Adipocyte (in vitro differentiated cells): Measurements from ENCODE around the gene SHC1.
A peak's percentile ranks its signal among the peaks of the same experiment; 100 is the strongest.
"Not testable (repeated sequence)": the region's sequence is repeated elsewhere in the genome, so short reads cannot be mapped to it uniquely, and the experiment has no call there.

Experiments used
- DNase-seq: peaks from one replicate; pipeline ENCODE4 v3.0.0-alpha.2; 2015; ENCODE audit warnings: low read depth
- H3K27me3 ChIP-seq: replicated peaks from 2 replicates; pipeline ENCODE4 v1.7.0; 2013; ENCODE audit warnings: mild to moderate bottlenecking, low read length, moderate library complexity; ENCODE audit not compliant: control insufficient read depth, insufficient read depth
- H3K36me3 ChIP-seq: 2 replicates; pipeline ENCODE4 v1.7.0; 2013; ENCODE audit warnings: low read length, mild to moderate bottlenecking, moderate library complexity; ENCODE audit not compliant: control insufficient read depth, insufficient read depth, severe bottlenecking
- H3K4me1 ChIP-seq: 2 replicates; pipeline ENCODE4 v1.7.0; 2013; ENCODE audit warnings: mild to moderate bottlenecking, low read length, moderate library complexity; ENCODE audit not compliant: control insufficient read depth, insufficient read depth
- H3K4me3 ChIP-seq: 2 replicates; pipeline ENCODE4 v1.7.0; 2013; ENCODE audit warnings: mild to moderate bottlenecking, low read length, moderate library complexity
- H3K9ac ChIP-seq: 2 replicates; pipeline ENCODE4 v1.7.0; 2013; ENCODE audit warnings: mild to moderate bottlenecking, low read length, moderate library complexity
- H3K9me3 ChIP-seq: 2 replicates; pipeline ENCODE4 v1.7.0; 2013; ENCODE audit warnings: mild to moderate bottlenecking, low read length, moderate library complexity; ENCODE audit not compliant: control insufficient read depth

Gene SHC1

DNA sequence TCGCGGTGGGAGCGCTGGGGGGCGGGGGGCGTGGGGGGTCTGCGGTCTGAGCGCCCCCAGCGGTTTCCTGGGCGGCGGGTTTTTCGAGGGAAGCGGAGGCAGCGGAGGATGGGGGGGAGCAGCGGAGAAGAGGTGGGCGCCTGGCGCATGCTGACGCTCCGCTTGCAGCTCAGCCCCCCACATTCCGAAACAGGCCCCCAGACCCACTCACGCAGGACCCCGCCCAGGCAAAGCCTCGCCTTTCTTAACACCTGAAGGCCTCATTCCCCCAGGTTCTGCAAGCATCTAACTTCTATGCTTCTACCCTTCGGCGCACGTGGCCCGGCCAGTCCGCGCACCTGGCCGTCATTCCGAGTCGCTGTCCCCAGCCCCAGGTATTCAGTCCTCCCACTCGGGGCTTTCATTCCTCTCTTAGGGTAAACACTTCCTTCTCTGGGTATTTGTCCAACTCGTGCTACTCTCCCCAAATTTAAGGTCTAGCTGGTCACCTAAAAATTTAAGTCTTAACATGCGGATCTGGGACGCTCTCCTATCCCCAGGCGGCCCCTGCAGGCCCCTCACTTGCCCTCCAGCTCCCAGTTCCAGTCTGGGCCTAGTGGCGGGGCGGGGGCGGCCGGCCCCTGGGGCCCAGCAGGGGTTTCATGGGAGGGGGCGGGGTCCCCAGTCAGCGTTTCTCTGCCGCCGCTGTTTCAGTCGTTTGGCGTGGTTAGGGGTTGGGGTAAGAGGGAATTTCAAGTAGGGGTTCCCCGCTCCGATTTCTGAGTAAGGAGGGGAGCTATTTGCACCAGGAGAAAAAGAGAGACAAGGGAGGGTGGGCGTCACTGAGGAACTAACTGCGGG is 29.2 kb upstream of the SHC1 start:
- no peaks in the 10 kb centered on the region for H3K36me3 ChIP-seq
- peak; percentile 49 for DNase-seq
- H3K27me3 ChIP-seq: no peaks in the 10 kb centered on the region
- H3K9me3 ChIP-seq: no peaks in the 10 kb centered on the region
- peak overlapping the region; percentile 90 for H3K9ac ChIP-seq
- peaks cover 34% of the 10 kb centered on the region for H3K4me1 ChIP-seq
- H3K4me3 ChIP-seq: peak overlapping the region; percentile 77

DNA sequence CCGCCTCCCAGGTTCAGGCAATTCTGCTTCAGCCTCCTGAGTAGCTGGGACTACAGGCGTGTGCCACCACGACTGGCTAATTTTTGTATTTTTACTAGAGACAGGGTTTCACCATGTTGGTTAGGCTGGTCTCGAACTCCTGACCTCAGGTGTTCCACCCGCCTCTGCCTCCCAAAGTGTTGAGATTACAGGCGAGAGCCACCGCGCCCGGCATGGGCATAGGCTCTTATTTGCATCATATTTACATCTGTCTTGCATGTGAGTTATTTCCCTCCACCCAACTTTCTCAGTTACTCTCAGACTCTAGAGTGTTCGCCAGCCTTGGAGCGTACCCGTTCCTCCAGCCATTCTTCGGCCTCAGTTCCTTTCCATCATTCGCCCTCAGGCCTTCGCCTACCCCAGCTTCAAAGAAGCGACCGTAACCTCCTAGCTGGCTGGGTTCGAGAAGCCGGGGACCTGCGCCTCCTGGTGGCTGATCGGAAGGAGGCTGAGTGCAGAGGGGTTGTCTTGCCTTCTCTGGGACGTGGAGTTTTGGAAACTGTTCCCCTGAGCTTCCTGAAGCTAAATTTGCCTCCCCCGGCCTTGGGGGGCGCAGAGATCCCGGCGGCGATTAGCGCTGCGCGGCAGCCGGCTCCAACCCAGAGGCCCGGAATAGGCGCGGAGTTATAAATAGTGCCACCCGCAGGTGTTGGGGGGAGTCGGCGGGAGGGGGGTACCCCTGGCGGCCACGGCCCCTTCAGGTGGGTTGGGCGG is 28.4 kb upstream of the SHC1 start:
- peak overlapping the region; percentile 62 for H3K4me3 ChIP-seq
- H3K9me3 ChIP-seq: no peaks in the 10 kb centered on the region
- no peaks in the 10 kb centered on the region for H3K27me3 ChIP-seq
- DNase-seq: peak; percentile 82
- H3K36me3 ChIP-seq: no peaks in the 10 kb centered on the region
- peaks cover 26% of the 10 kb centered on the region for H3K4me1 ChIP-seq
- H3K9ac ChIP-seq: peak overlapping the region; percentile 22

DNA sequence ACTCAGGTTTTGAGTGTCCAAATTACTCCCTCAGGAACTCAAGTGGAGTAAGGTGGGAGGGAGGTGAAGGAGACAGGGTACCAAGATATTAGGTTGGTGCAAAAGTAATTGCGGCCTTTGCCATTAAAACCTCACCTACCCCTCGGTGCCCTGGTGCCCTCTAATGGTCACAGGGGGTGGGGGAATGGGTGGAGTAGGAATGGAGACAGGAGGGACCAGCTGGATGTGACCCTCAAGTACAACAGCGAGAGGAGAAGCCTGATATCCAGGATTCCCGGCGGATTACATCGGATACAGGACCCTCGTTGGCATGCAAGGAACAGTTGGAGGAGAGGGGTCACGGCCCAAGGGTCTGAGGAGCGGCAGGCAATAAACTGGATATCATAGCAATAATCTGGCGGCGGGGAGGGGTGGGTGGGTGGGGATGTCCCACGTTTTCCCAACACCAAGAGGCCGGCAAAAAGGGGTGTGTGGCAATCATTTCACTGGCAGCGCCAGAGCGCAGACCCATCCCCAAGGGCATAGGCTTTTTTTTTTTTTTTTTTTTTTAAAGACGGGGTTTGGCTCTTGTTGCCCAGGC is 27.7 kb upstream of the SHC1 start:
- Histone ChIP-seq H3K9me3 (no peaks in the 10 kb centered on the region), H3K36me3 (no peaks in the 10 kb centered on the region), H3K4me3 (no peak overlapping the region), H3K27me3 (no peaks in the 10 kb centered on the region), H3K4me1 (peaks cover 26% of the 10 kb centered on the region), H3K9ac (no peak overlapping the region)
- no peak for DNase-seq

DNA sequence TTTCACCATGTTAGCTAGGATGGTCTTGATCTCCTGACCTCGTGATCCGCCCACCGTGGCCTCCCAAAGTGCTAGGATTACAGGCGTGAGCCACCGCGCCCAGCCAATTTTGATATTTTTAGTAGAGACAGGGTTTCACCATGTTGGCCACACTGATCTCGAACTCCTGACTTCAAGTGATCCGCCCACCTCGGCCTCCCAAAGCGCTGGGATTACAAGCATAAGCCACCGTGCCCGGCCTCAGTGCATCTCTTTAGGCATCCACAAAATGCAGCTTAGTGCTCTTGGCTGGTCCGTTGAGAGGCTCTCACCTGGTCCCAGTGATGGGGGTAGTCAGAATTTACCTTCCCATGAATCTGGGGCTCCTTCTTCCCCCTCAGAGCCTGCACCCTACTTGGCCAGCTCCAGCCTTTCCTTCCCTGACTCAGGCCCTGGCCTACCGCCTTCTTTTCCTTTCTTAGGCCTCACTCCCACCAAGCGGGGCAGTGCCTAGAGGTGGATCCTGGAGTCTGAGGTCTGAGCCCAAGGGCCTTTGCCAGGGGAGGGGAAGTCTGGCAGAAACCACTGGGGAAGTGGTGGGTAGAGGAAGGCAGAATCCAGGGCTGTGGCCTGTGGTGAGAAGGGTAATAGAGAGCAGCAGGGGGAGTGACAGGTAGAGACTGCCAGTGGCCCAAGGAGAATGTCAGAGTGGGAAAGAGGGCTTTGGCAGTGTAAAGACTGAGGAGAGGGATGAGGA is 26.6 kb upstream of the SHC1 start:
- Histone ChIP-seq H3K9me3 (no peaks in the 10 kb centered on the region), H3K4me3 (no peak overlapping the region), H3K4me1 (peaks cover 32% of the 10 kb centered on the region), H3K27me3 (no peaks in the 10 kb centered on the region), H3K36me3 (no peaks in the 10 kb centered on the region), H3K9ac (peak overlapping the region; percentile 34)
- DNase-seq: no peak

DNA sequence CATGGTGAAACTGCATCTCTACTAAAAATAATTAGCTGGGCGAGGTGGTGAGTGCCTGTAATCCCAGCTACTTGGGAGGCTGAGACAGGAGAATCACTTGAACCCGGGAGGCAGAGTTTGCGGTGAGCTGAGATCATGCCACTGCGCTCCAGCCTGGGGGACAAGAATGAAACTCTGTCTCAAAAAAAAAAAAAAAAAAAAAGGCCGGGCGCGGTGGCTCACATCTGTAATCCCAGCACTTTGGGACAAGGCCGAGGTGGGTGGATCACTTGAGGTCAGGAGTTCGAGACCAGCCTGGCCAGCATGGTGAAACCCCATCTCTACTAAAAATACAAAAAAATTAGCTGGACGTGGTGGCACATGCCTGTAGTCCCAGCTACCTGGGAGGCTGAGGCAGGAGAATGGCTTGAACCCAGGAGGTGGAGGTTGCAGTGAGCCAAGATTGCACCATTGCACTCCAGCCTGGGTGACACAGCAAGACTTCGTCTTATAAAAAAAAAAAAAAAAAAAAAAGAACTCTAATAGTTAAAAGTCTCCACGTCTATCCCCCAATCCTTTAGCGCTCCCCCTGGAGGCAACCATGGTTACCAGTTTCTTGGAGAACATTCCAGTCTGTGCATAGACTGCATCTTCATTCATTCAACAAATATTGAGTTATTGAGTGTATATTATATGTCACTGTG is 24.9 kb upstream of the SHC1 start:
- not testable (repeated sequence) for H3K9me3 ChIP-seq, H3K36me3 ChIP-seq, H3K27me3 ChIP-seq, H3K9ac ChIP-seq, H3K4me3 ChIP-seq
- peak; percentile 88 for DNase-seq
- peaks cover 30% of the 10 kb centered on the region for H3K4me1 ChIP-seq

DNA sequence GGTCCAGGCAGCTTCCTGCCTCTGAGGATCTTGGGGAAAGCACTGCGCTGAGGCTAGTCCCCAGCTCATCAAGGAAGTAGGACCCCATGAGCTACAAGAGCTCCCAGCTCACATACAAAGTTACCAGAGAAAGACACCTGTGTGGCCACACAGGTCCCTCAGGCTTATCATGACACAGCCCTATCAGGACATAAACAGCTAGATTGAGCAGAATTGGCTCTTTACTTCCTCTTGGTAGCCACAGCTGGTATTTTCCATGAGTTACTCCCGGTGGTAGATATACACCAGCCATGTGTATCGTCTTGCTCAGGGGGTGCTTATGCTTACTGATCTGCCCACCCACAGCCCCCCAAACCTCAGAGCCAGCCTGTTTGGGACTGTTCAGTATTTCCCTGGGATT is 24.0 kb upstream of the SHC1 start:
- Histone ChIP-seq H3K9ac (no peak overlapping the region), H3K4me1 (peaks cover 22% of the 10 kb centered on the region), H3K36me3 (peaks cover 9% of the 10 kb centered on the region), H3K4me3 (no peak overlapping the region), H3K27me3 (no peaks in the 10 kb centered on the region), H3K9me3 (no peaks in the 10 kb centered on the region)
- no peak for DNase-seq

GRCh38 chr1:154994269-154994587 is 23.7 kb upstream of the SHC1 start:
- Histone ChIP-seq H3K9me3 (no peaks in the 10 kb centered on the region), H3K36me3 (peaks cover 10% of the 10 kb centered on the region), H3K4me3 (no peak overlapping the region), H3K4me1 (peaks cover 21% of the 10 kb centered on the region), H3K9ac (no peak overlapping the region), H3K27me3 (no peaks in the 10 kb centered on the region)
- no peak for DNase-seq

DNA sequence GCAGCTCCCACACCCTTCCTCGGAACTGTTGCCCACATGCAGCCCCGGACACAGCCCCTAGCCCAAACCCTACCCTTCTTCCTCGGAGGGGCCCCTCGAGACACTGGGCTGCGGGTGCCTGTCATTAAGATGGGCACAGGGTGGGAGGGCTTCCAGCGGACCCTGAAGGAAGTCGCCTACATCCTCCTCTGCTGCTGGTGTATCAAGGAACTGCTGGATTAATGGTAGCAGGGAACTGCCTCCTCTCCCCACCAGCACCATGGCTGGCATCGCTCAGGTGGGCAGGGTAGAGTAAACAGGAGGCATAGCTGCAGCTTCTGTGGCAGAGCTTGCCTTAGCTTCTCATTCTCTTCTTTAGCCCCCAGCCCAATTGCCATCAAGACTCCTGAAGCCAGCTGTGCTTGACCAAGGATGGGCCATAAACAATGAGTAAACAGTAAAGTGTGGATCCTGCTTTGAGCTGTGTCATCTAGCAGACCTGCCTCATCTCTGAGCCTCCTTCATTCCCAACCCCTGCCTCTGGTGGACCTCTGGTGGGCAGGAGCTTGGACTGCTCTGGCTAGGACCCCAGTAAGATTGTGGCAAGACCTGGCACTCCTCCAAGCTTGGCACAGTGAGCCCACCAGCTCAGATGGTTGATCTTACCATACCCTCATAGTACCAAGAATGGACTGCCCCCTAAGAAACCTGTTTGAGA is 23.2 kb upstream of the SHC1 start, which contains the start of gene LENEP:
LENEP (plus strand) TSS at position 15 of the 697 bp plus-strand sequence; CDS start at position 37, 22 bp downstream.
- no peaks in the 10 kb centered on the region for H3K9me3 ChIP-seq
- peak within 1 kb of the TSS; percentile 43 for H3K9ac ChIP-seq
- no peak within 1 kb of the TSS for H3K4me3 ChIP-seq
- no peaks in the 10 kb centered on the region for H3K27me3 ChIP-seq
- peaks cover 16% of the 10 kb centered on the region for H3K4me1 ChIP-seq
- peaks cover 15% of the 10 kb centered on the region for H3K36me3 ChIP-seq
- no peak for DNase-seq

- no peak overlapping the region for H3K4me3 ChIP-seq
- H3K9me3 ChIP-seq: no peaks in the 10 kb centered on the region
- H3K4me1 ChIP-seq: peaks cover 14% of the 10 kb centered on the region
- H3K27me3 ChIP-seq: no peaks in the 10 kb centered on the region
- peak overlapping the region; percentile 43 for H3K9ac ChIP-seq
- DNase-seq: no peak
- peaks cover 23% of the 10 kb centered on the region for H3K36me3 ChIP-seq
These were observed 22.4 kb upstream of the SHC1 start for GRCh38 chr1:154992721-154993571.
